Activated CD8-positive, alpha-beta memory T cell treated with anti-CD3 and anti-CD28 coated beads, Interleukin-2, amount 50 U/mL, for 1 hour (primary cell): ENCODE measurements around the gene ZBP1.

Experiments used
- DNase-seq: peaks from one replicate; pipeline ENCODE4 v3.0.0-alpha.2; 2020; ENCODE audit errors: extremely low read depth

Gene ZBP1

DNA sequence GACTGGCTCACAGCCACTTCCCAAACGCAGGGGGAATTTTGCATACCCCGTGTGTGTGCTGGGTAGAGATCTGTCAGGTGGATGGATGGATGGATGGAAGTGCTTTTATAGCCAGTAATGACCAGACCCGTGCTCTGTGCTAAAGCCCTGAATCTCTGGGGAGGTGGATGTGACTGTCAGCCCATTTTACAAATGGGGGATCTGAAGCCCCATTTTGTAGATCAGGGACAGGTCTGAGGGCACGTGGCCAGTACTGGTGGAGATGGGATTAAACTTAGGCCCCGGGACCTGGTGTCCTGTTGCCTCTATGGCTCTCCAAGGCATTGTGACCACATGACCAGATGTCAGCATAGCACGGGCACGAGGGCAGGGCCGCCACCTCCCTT lies 38.2 kb upstream of the ZBP1 start:
- no peak for DNase-seq

DNA sequence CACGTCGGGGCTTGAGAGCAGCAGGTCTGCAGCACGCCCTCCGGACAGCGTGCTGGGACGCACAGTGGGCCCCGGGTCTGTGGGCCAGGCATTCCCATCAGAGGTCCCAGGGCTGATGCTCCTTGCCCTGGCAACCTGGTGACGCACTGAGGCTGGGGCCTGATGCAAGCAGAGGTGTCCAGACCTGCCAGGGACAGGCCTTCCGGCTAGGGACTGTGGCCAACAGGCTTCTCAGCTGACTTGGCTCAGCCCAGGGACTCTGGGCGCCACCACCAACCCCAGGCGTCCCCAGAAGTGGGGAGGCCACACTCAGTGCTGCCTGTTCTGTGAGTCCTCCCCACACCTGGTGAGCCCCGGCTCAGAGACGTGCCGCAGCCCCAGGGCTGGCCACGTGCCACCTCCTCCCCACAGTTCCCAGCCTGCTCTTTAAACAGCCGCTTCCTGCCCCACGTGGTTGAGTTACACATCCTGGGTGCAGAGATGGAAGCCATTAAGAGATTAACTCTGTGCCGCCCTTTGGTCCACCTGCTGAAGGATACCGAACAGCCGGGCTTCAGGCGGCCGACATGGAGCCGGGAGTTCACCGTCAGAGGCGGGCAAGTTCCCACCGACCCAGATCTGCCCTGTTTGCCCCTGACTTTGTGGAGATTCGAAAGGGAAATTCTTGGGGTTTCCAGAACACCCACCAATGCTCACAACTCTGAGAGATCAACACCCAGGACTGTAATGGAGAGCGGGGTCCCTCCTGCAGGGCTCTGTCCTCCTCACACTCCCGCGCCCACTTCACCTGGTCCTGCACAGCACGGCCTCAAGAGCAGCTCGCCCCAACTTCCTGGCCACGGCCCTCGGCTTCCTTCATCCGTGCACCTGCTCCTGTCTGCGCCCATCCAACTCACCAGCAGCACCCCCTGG lies 37.6 kb upstream of the ZBP1 start:
- peak; percentile 29 for DNase-seq

DNA sequence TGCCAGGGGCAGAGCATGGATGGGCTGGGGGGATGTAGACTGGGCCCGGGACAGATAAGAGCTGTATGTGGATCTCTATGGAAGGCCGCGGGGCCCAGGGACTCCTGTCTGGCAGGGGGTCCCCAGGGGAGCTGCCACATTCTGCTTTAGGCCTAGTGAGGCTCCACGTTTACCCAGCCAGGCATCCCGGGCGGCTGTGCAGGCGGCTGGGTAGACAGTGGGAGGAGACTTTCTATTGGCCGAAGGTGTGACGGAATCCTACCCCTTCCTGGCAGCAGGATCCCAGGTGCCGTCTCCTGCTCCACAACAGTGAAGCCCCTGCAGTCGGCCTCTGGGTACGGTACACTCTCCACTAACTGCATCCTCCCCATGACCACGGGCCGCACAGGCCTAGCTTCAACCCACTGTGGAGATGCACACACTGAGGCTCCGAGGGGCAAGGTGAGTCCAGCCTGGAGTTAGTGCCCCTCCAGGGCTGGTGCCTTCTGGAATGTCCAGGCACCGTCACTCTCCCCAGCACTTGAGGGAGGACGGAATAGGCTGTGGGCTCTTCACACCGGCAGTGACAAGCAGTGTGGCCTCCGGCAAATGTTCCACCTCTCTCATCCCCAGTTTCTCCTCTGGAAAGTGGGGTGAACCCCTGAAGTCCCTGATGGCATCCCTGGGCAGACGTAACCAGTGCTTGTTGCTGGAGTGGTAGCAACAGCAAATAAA lies 36.8 kb upstream of the ZBP1 start:
- DNase-seq: no peak

DNA sequence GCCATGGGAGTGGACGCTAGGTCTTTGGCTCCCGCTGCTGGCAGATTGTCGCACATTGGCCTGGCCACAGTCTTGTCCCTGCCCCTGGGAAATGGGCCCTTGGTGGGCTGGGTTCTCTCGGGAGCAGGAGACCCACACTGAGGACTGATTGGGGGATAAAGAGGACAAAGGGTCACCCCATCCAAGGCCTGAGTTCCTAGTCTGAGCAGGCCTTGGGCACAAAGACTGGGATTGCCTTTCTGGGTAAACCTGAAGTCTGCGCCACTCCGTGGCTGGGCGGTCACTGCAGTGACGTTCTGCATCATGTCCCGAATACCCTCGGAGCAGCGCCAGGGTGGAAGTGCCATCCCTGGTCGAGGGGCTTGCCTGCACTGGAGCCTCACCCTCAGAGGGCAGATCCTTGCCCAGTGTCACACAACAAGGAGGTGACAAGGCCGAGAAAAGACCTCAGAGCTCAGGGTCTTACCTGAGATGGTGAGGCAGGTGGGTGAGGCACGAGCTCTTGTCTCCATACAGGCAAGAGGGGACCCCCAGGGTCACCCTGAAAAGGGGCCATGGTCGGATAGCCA lies 36.1 kb upstream of the ZBP1 start:
- DNase-seq: no peak

DNA sequence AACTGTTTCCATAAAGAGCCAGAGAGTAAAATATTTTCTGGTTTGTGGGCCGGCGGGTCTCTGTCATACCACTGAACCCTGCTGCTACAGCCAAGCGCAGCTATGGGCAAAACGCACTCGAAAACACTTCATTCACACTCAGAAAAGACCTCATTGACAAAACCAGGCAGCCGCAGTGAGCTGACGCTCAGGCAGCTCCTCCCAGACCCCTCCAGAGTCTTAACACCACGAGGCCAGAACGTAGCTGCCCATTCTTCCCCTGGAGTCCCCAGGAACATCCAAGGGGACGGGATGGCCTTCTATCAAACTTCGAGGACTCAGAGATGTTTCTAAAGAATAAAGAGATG lies 35.6 kb upstream of the ZBP1 start:
- DNase-seq: no peak

DNA sequence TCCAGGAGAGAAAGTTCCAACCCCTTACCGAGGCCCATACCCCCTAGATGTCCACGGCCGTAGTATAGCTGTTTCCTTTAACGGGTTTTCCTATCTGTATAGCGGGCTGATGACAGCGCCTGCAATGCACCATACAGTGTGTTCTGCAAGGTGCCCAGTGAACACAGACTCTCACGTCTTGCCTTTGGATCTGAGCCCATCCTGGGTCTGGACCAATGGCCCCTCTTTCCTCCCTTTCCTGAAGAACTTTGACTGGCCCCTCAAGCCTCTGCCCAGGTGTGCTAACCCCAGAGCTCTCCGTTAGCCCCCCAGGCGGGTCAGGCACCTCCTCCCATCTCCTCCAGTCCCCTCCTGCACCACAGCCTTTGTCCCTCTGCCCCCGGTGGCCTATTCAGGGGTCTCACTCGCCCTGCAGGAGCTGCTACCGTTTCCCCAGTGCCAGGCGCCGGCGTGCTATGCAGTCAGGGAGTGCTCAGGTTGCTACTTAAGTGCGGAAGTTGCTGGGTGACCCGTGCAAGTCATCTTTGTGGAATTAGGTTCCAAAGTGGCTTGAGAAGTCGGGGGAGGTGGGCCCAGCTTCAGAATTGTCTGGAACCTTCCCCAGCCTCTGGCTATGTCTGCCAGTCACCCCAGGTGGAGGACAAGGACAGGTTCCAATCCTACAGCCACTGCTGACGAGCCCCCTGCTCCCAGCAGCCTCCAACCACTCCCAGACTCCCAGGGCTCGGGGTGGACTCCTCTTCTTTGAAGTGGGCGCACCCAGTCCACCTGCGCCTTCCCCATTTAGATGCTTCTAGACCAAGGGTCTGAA lies 35.0 kb upstream of the ZBP1 start:
- no peak for DNase-seq

DNA sequence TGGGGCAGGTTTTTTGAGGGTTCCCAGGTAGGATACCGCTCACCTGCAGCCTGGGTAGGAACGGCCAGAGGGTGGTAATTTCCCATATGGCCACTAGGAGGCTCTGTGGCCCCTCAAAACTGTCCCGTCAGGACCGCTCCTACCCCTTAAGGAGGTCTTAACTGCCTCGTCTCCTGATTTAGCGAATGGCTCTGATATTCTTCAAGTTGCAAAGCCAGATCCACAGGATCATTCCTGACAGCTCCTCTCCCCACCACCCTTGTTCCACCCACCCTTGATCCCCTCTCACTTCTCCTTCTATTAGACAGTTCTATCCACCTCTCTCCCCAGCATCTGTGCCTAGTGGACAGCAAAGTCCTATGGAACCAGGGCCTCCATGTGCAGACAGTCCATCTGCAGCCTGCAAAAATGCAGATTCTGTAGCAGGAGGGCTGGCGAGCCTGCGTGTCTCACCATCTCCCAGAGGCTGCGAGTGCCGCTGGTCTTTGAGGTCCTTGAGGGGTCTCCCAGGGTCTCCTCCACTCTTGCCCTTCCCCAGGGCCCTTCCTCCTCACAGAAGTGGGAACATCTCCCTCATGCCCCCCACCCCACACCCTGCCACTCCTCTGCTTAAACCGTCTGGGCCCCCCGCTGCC lies 34.3 kb upstream of the ZBP1 start:
- DNase-seq: no peak

DNA sequence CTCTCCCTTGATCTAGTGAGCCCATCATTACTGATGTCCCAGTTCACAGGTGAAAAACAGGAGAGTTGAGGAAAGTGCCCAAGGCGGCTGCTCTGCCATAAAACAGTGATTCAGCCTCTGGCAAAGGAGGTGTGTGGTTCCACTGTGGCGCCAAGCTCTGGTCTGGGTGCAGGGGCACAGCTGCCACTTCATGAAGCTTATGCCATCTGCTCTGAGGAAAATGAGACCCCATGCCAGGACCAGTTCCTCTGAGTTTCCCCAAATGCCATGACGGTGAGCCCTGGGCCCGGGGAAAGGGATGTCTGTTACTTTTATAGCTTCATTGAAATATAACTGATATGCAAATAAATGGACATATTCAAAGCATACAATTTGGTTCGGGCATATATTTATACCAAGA lies 33.7 kb upstream of the ZBP1 start:
- DNase-seq: no peak

DNA sequence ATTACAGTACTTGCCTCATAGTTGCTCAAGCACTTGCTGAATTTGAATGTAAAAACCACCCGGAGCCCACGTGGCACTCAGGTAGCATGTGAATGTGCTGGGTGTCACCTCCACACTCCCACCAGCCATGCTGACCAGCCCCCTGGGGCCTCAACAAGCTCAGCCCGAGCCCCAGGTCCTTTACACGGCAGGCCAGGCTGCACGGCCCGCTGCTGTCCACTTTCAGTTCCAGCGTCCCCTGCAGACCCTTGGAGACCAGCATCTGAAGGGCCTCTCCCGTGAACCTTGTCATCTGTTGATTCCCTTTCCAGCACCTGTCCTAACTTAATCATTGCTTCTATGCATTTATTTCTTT lies 33.3 kb upstream of the ZBP1 start:
- DNase-seq: no peak

DNA sequence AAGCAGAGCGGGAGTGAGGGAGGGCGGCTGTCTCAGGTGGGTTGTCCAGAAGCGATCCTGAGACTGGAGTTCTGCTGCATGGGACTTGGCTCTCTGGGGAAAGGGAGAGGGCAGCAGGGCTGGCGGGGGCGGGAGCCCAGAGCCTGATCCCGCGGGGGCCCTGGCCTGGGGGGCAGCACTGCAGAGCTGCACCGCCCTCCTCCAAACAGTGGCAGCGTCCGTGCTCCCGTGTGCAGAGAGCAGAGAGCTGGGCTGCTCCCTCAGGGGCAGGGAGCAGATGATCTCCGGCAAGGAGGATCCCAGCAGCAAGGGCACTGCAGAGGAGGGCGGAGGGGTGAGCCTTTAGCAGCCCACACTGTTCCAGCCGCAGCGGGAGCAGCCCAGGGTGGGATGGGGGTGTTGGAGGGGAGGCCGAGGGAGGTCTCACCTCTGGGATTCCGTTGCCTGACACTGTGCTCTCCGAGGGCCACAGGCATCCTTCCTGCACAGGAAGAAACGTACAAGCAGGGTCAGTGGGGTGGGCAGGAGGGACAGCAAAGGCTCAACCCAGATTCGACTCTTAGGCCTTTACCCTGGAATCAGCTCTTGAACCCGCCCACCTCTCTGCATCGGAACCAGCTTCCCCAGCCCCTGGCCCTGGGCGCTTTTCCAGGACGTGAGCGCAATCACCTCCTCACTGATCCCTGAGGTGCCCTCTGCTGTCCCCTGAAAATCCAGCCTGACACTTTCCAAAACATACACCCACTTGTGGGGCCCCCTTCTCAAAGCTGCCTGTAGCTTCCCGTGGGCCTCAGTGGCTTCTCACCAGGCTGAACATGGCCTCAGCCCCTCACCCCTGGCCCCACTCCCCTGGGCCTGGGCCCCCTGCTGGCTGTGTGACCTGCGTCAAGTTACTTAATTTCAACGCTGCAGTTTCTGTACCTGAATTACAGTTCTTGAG lies 32.6 kb upstream of the ZBP1 start:
- no peak for DNase-seq

DNA sequence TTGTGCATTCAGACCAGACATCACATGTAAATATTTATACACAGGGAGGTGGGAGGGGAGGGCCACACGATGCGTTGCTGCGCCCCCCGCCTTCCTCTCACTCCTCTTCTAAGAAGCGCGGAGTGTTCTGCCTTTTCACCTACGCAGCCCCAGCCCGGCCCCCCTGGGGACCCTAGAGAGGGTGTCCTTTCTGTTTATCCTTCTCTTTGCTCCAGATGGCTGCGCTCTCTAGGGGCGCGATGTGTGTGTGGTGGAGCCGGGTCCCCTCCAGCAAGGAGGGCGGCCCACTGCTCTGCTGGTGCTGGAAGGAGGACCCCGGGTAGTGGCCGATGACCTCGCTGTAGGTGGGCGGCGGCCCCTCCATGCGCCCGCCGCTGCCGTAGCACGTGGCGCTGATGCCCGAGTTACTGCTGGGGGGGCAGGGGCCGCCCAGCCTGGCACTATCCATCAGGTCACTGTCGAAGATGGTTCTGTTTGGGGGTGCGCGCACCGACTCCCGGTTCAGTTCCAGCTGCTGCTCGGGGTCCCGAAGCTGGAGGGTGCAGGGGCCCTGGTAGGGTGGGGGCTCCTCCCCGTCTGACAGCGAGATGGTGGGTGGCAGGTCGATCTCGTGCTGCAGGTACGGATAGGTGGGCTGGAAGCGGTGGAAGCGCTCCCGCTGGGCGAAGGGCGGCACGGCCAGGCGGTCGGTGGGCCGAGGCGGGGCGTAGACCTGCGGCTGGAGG lies 31.8 kb upstream of the ZBP1 start:
- no peak for DNase-seq

DNA sequence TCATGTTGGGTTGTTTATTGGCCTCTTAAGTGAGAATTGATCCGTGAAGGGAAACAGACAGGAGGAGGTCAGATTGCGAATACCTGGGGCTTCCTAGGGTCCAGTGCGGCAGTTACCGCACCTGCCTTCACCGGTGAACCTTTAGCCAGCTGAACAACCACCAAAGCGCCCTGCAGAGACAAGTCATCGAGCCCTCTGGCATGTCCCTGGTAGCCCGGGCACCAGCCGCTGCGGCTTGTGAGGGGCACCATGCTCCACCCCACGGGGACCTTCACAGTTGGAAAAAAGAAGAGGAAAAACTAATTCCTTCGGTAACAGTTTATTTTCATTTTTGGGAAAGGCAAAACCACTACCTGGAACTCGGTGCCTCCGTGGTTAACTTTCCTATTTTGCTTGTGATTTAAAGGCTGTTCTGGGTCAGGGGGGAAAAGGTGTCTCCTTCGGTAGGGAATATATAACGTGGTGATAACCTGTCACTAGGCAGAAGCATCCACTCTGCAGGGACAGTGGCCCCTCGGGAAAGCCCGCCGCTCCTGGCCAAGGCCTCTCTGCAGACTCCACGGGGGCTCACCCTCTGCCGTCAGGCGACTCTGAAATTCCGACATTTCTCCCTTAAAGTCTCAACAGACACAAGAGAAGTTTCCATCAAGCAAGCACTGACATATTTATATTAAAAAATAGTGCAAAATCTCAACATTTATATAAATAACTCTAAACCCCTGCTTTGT lies 30.7 kb upstream of the ZBP1 start:
- DNase-seq: no peak

DNA sequence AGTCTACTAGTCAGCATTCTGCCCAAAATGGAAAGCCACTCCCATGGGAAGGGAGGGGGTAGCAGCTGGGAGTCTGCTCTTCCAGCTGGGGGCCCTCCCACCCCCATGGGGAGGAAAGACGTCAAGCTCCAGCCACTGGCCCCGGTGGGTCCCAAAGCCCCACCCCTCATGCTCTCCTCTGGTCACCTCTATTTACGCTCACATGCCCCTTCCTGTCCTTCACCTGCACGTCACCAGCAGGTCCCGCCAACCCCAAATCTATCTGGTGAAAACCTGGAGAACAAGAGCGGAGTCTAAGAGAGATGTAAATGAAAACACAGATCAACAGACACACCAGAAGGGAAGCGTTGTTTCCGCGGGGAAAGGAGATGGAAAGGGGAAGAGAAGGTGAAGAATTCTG lies 30.0 kb upstream of the ZBP1 start:
- DNase-seq: no peak

DNA sequence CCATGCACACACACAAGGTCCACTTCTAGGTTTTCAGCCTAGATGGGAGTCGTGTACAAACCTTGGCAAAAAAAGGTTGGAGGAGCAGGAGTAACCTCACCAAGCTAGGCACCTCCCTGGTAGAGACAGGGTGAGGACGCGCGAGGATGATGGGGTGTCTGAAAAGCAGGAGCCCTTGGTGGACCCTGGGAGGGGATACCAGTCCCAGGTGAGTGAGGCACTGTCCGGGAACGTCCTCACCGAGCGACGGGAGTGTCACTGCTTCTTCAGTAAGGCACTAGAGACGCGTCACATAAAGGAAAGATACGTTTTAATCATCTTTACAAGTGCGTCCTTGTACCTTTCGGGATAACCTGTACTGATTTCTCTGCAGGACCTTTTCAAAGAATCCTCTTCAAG lies 29.4 kb upstream of the ZBP1 start:
- DNase-seq: no peak

DNA sequence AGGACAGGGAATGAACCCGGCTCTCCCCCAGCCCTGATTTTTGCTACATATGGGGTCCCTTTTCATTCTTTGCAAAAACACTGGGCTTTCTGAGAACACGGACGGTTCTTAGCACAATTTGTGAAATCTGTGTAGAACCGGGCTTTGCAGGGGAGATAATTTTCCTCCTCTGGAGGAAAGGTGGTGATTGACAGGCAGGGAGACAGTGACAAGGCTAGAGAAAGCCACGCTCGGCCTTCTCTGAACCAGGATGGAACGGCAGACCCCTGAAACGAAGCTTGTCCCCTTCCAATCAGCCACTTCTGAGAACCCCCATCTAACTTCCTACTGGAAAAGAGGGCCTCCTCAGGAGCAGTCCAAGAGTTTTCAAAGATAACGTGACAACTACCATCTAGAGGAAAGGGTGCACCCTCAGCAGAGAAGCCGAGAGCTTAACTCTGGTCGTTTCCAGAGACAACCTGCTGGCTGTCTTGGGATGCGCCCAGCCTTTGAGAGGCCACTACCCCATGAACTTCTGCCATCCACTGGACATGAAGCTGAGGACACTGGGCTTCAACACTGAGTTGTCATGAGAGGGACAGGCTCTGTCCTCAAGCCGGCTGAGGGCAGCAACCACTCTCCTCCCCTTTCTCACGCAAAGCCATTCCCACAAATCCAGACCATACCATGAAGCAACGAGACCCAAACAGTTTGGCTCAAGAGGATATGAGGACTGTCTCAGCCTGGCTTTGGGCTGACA lies 28.8 kb upstream of the ZBP1 start:
- no peak for DNase-seq

DNA sequence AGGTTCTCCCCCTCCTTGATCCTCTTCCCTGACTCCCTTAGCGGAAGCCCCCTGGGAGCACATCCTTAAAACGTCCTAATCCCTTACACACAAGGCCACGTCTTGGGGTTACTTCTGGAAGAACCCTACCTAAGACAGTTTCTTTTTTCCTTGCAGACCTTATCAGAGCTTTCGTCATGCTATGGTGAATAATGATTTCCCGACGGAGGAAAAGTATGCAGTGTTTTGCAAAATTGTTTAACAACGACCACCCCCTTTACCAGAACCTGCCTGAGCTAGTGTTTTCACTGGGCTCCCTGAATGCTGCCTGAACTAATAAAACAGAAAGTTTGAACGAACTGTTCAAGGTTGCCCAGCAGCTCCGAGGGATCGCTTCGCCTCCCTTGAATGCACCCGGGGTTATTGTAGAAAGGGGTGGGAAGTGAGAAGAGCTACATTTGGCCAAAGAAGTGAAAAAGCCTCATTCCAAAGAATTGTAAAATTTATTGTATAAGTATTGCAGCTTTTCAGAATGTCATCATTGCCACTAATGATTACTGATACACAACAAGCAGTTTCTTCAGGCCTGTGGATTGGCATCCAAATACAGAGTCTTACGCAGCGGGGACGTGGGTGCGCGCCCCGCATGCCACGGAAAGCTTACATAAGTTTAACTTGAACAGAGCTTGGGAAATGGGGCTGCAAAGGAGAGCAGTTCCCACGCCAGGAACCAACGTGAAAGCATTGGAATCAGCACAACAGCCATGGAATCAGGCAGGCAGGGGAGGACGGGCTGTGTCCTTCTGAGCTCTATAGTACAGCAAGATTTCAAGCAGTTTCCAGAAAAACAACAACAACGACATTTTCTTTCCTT lies 27.9 kb upstream of the ZBP1 start:
- no peak for DNase-seq

DNA sequence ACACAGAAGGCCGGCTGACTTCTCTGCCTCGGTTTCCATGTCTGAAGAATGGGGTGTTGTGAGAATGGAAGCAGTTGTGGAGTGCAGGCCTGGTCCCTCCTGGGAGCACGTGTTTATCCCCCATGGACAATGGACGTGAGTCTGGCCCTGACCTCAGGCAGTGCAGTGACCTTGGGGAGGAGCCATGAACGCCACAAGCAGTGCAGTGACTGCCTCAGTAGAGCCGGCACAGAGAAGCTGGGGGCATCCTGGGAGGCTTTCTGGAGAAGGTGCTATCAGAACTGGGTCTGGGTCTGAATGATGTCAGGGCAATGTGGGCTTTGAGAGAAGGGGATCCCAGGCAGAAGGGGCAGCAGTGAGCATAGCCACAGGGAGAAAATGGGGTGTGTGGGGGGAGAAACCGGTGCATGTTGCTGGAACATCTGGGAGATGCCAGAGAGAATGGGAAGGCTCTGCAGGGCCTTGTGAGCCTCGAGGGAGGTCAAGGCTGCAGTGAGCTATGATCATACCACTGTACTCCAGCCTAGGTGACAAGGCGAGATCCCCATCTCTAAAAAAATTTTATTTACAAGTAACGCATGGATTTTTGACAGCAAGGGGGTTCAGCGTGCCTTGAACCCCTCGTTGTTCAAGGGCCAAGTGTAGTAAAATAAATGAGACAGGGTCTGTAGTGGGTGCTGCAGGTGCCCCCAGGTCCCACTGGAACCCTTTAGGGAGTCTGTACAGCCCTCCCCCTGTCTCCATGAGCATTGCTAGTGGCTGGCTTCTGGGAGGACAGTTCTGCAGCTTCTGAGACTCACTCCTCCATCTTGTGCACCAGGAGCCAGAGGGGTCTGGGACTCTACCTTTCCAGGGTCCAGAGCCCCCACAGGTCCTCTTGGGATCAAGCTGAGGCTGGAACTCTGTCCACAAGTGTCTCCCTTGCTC lies 27.0 kb upstream of the ZBP1 start:
- no peak for DNase-seq
